Cardiac muscle cell (in vitro differentiated cells and primary cell): Measurements from ENCODE around the gene DIO1. TPM values are rescaled to one million over a fixed set of nuclear protein-coding genes. Genes with fewer than 3 reads are reported as not detected.

ENCODE experiments used
- DNase-seq, 2 donors: peaks; one replicate each; pipeline versions ENCODE4 v3.0.0 to v3.0.0-alpha.2; 2010 to 2017; ENCODE audit warnings: low read depth in 1 of 2, low spot score in 1 of 2
- H3K27ac ChIP-seq: fragments of 200-600 bp; sonication (generic); 2 replicates; pipeline ENCODE4 v1.5.1; 2016
- H3K27me3 ChIP-seq: fragments of 200-600 bp; sonication (generic); 2 replicates; pipeline ENCODE4 v1.6.0; 2016; ENCODE audit warnings: control low read depth
- H3K36me3 ChIP-seq: fragments of 200-600 bp; sonication (generic); 2 replicates; pipeline ENCODE4 v1.5.1; 2016; ENCODE audit warnings: control low read depth
- H3K4me1 ChIP-seq: fragments of 200-600 bp; sonication (generic); 2 replicates; pipeline ENCODE4 v1.8.1; 2017; ENCODE audit warnings: low read depth, mild to moderate bottlenecking, mixed run types
- H3K4me3 ChIP-seq: fragments of 200-600 bp; sonication (generic); 2 replicates; pipeline ENCODE4 v1.5.1; 2016; ENCODE audit warnings: mild to moderate bottlenecking
- H3K9me3 ChIP-seq: fragments of 200-600 bp; sonication (generic); 2 replicates; pipeline ENCODE4 v1.5.1; 2017; ENCODE audit warnings: low read depth, mild to moderate bottlenecking, control low read depth
- CTCF ChIP-seq: IDR thresholded peaks from 2 replicates; pipeline ENCODE4 v1.5.1; 2012; ENCODE audit warnings: low read depth, mild to moderate bottlenecking, low read length
- polyA plus RNA-seq: library from polyadenylated mRNA; unstranded; fragments of >200 nt; fragmentation: Nextera tagmentation; extraction: Ambion mirVana; gene quantifications from 2 replicates; pipeline ENCODE4 v1.2.1, GENCODE V29; 2016
- total RNA-seq: library from RNA; depleted of rRNA; stranded (reverse); fragments of >200 nt; gene quantifications from 2 replicates; pipeline ENCODE4 v1.2.3, GENCODE V29; 2016

Gene DIO1
- total RNA-seq (not detected in 2 replicates), polyA plus RNA-seq (not detected in 2 replicates)

- Histone ChIP-seq H3K4me1 (peaks cover 8% of the 10 kb centered on the region), H3K27me3 (no peaks in the 10 kb centered on the region), H3K27ac (no peak within 1 kb of the TSS), H3K4me3 (no peak within 1 kb of the TSS), H3K36me3 (no peaks in the 10 kb centered on the region), H3K9me3 (no peaks in the 10 kb centered on the region)
- no peak for DNase-seq
- no peak for TF ChIP-seq CTCF
Observed at GRCh38 chr1:53893999-53894636, at the start of gene DIO1. Gene DIO1 (plus strand): TSS chr1:53894187. CDS start chr1:53894211, 24 bp downstream.

GRCh38 chr1:53847980-53848379 is 46.0 kb upstream of the DIO1 start:
- TF ChIP-seq CTCF, result no peak
- Histone ChIP-seq H3K4me1 (no peaks in the 10 kb centered on the region), H3K9me3 (no peaks in the 10 kb centered on the region), H3K27ac (no peak overlapping the region), H3K27me3 (no peaks in the 10 kb centered on the region), H3K36me3 (no peaks in the 10 kb centered on the region), H3K4me3 (no peak overlapping the region)
- peak in 1 of 2 donors; percentile 17 for DNase-seq

- H3K27ac ChIP-seq, result no peak overlapping the region
- H3K4me3 ChIP-seq, result no peak overlapping the region
- H3K4me1 ChIP-seq, result no peaks in the 10 kb centered on the region
- no peaks in the 10 kb centered on the region for H3K27me3 ChIP-seq
- TF ChIP-seq CTCF, result no peak
- no peaks in the 10 kb centered on the region for H3K9me3 ChIP-seq
- DNase-seq, result no peak
- no peaks in the 10 kb centered on the region for H3K36me3 ChIP-seq
Observed at GRCh38 chr1:53850082-53850673, 43.8 kb upstream of the DIO1 start.

GRCh38 chr1:53851571-53852285 is 42.3 kb upstream of the DIO1 start:
- Histone ChIP-seq H3K9me3 (no peaks in the 10 kb centered on the region), H3K4me3 (no peak overlapping the region), H3K36me3 (peaks cover 5% of the 10 kb centered on the region), H3K27ac (no peak overlapping the region), H3K4me1 (no peaks in the 10 kb centered on the region), H3K27me3 (no peaks in the 10 kb centered on the region)
- no peak for TF ChIP-seq CTCF
- DNase-seq, result no peak

- Histone ChIP-seq H3K27me3 (no peaks in the 10 kb centered on the region), H3K36me3 (peaks cover 16% of the 10 kb centered on the region), H3K27ac (no peak overlapping the region), H3K9me3 (no peaks in the 10 kb centered on the region), H3K4me3 (no peak overlapping the region), H3K4me1 (no peaks in the 10 kb centered on the region)
- peak; percentile 72 to 77 for DNase-seq
- TF ChIP-seq CTCF, result peak; percentile 85
Observed at GRCh38 chr1:53860967-53861411, 33.0 kb upstream of the DIO1 start.
